OCI-LY3 (cell line): ENCODE results near the gene RPL6.
A peak's percentile ranks its signal among the peaks of the same experiment; 100 is the strongest.

Experiments used
- H2AFZ ChIP-seq: fragments of 200-600, 300-600 bp; shearing (Covaris generic); 2 replicates; pipeline ENCODE4 v1.6.0; 2014; ENCODE audit warnings: antibody characterized with exemption, low read depth, low read length
- H3K27ac ChIP-seq: fragments of 200-600, 300-600 bp; sonication (generic); 2 replicates; pipeline ENCODE4 v1.5.1; 2014; ENCODE audit warnings: mild to moderate bottlenecking, low read length, moderate library complexity, mixed read lengths
- H3K27me3 ChIP-seq: fragments of 200-600, 300-600 bp; sonication (generic); 2 replicates; pipeline ENCODE4 v1.6.1; 2014; ENCODE audit warnings: low read depth, low read length, mixed read lengths
- H3K36me3 ChIP-seq: fragments of 200-600, 300-600 bp; sonication (generic); replicated peaks from 2 replicates; pipeline ENCODE3; 2014; ENCODE audit warnings: low read depth, low read length, mixed read lengths
- H3K4me1 ChIP-seq: fragments of 300-600, 200-600 bp; sonication (generic); 2 replicates; pipeline ENCODE4 v1.6.1; 2014; ENCODE audit warnings: low read length, mixed read lengths
- H3K4me2 ChIP-seq: fragments of 200-600, 300-600 bp; sonication (generic); 2 replicates; pipeline ENCODE4 v1.6.1; 2014; ENCODE audit warnings: low read length, mixed read lengths
- H3K4me3 ChIP-seq: fragments of 300-600, 200-600 bp; sonication (generic); 2 replicates; pipeline ENCODE4 v1.5.1; 2014; ENCODE audit warnings: antibody characterized with exemption, mild to moderate bottlenecking, low read length, moderate library complexity
- H3K79me2 ChIP-seq: fragments of 300-600, 200-600 bp; shearing (Covaris generic); 2 replicates; pipeline ENCODE4 v1.6.1; 2014; ENCODE audit warnings: mild to moderate bottlenecking, low read length, mixed read lengths
- H3K9ac ChIP-seq: fragments of 300-600, 200-600 bp; shearing (Covaris generic); 2 replicates; pipeline ENCODE4 v1.6.0; 2014; ENCODE audit warnings: mild to moderate bottlenecking, low read length, moderate library complexity
- H3K9me3 ChIP-seq: fragments of 200-600, 300-600 bp; shearing (Covaris generic); 2 replicates; pipeline ENCODE4 v1.6.1; 2014; ENCODE audit warnings: low read length, mixed read lengths; ENCODE audit not compliant: insufficient read depth
- H4K20me1 ChIP-seq: fragments of 200-600, 300-600 bp; sonication (generic); 2 replicates; pipeline ENCODE4 v1.6.1; 2016; ENCODE audit warnings: low read length, mixed read lengths; ENCODE audit not compliant: insufficient read depth
- CTCF ChIP-seq: fragments of 200-600, 300-600 bp; sonication (generic); IDR thresholded peaks from 2 replicates; pipeline ENCODE4 v1.5.1; 2014; ENCODE audit warnings: antibody characterized with exemption, low read length, low read depth
- EZH2phosphoT487 ChIP-seq: fragments of 200-600 bp; shearing (Covaris generic); IDR thresholded peaks from 2 replicates; pipeline ENCODE4 v1.6.1; 2018; ENCODE audit warnings: antibody characterized with exemption, mixed run types, low read depth

Gene RPL6

DNA sequence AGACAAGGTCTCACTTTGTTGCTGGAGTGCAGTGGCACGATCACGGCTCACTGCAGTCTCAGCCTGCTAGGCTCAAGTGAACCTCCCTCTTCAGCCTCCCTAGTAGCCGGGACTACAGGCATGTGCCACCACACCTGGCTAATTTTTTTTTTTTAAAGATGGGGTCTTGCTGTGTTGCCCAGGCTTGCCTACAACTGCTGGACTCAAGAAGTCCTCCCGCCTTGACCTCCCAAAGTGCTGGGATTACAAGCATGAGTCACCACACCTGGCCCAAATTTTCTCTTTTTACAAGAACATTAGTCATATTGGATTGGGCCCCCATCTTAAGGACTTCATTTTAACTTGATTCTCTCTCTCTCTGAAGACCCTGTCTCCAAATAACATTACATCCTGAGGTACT, 20.2 kb downstream of the RPL6 start:
- TF ChIP-seq CTCF (no peak), EZH2phosphoT487 (no peak)
- no peaks in the 10 kb centered on the region for H4K20me1 ChIP-seq
- H3K36me3 ChIP-seq, result no peaks in the 10 kb centered on the region
- peaks cover 3% of the 10 kb centered on the region; the same call in 1 of the 2 replicates for H3K4me1 ChIP-seq
- no peak overlapping the region for H3K4me3 ChIP-seq
- H3K79me2 ChIP-seq, result no peaks in the 10 kb centered on the region
- H3K4me2 ChIP-seq, result no peak overlapping the region
- H3K27ac ChIP-seq, result no peak overlapping the region
- H2AFZ ChIP-seq, result no peak overlapping the region
- no peaks in the 10 kb centered on the region for H3K9me3 ChIP-seq
- H3K9ac ChIP-seq, result no peak overlapping the region
- no peaks in the 10 kb centered on the region for H3K27me3 ChIP-seq

- Histone ChIP-seq H3K4me2 (no peak overlapping the region), H3K27ac (no peak overlapping the region), H3K36me3 (no peaks in the 10 kb centered on the region), H2AFZ (peak overlapping the region; percentile 81), H3K27me3 (no peaks in the 10 kb centered on the region), H3K79me2 (peaks cover 1% of the 10 kb centered on the region; the same call in 1 of the 2 replicates), H3K9ac (no peak overlapping the region), H3K9me3 (no peaks in the 10 kb centered on the region), H4K20me1 (no peaks in the 10 kb centered on the region), H3K4me3 (no peak overlapping the region), H3K4me1 (peaks cover 6% of the 10 kb centered on the region; the same call in 1 of the 2 replicates)
- TF ChIP-seq CTCF (no peak), EZH2phosphoT487 (no peak)
Observed at GRCh38 chr12:112386726-112387125, 22.7 kb downstream of the RPL6 start.

DNA sequence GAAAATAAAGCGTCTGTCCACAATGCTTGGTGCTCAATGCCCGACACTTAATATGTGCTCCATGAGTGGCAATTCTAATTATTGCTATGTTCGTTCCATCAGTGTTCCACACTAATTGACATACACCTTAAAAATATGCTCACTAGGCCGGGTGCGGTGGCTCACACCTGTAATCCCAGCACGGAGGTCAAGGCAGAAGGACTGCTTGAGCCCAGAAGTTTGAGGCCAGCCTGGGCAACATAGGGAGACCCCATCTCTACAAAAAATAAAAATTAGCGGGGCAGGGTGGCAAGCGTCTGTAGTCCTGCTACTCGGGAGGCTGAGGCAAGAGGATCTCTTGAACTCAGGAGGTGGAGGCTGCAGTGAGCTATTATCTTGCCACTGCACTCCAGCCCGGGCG, 26.5 kb downstream of the RPL6 start:
- H3K9ac ChIP-seq, result peak overlapping the region; percentile 85
- TF ChIP-seq CTCF (no peak), EZH2phosphoT487 (no peak)
- H3K27ac ChIP-seq, result no peak overlapping the region

DNA sequence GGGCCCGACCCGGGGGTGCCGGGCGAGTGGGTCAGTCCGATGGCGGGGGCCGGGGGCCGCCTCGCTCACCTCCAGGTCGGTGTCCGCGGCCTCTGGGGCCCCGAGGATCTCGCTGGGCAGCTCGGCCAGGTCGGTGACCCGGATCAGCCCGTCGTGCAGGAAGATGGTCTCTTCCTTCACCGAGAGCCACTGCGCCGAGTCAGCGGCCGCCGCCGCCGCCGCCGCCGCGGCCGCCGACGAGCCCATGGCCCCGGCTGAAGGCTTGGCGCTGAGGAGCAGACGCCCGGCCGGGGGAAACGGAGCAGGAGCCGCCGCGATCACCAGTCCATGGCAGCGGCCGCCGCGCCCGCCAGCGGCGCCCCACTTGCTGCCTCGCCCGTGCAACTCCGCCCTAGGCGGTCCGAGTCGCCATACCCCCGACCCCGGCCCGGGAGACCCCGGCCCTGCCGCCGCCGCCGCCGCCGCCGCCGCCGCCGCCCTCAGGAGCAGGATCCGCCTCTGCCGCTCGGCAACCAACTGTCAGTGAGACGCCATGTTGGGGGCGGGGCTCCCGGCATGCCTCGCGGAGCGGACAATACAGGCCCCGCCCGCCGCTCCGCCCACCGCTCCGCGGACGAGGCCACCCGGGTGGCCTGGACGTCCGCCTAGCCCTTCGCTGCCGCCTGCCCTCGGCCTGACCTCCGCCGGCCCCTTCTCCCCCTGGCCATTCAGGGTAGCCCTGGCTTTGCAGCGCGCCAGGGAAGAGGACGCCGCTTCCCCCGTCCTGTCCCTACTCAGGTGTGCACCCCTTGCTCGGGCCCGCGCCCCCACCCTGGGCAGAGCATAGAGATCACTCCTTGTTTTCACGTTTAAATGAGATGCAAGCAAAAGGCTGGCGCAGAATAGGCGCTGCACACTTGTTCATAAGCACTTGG, 27.3 kb downstream of the RPL6 start, which contains the start of gene HECTD4:
TSS of gene HECTD4 (minus strand) at position 549 of the 914 bp plus-strand sequence. CDS start at position 246, 303 bp downstream.
- no peak for TF ChIP-seq CTCF
- no peak for TF ChIP-seq EZH2phosphoT487
- peaks cover 12% of the 10 kb centered on the region for H3K4me1 ChIP-seq

More for the DNA sequence above, 26.5 kb downstream of the RPL6 start:
- Histone ChIP-seq H4K20me1 (0 out of 2 replicates have a peak, but pooled peaks cover 4% of the 10 kb centered on the region), H2AFZ (peak overlapping the region; percentile 96), H3K4me2 (peak overlapping the region; percentile 86), H3K4me1 (peaks cover 13% of the 10 kb centered on the region), H3K4me3 (peak overlapping the region; percentile 93), H3K27me3 (no peaks in the 10 kb centered on the region), H3K79me2 (peaks cover 32% of the 10 kb centered on the region), H3K9me3 (no peaks in the 10 kb centered on the region), H3K36me3 (no peaks in the 10 kb centered on the region)

More for the DNA sequence above, 27.3 kb downstream of the RPL6 start, which contains the start of gene HECTD4:
- Histone ChIP-seq H3K36me3 (no peaks in the 10 kb centered on the region), H4K20me1 (peaks cover 7% of the 10 kb centered on the region; the same call in 1 of the 2 replicates), H3K79me2 (peaks cover 38% of the 10 kb centered on the region), H3K9me3 (no peaks in the 10 kb centered on the region), H3K27ac (peak within 1 kb of the TSS; percentile 49), H3K27me3 (no peaks in the 10 kb centered on the region), H3K4me2 (peak within 1 kb of the TSS; percentile 89), H3K9ac (peak within 1 kb of the TSS; percentile 85), H3K4me3 (peak within 1 kb of the TSS; percentile 93), H2AFZ (peak within 1 kb of the TSS; percentile 96)
